Measurements from ENCODE around the gene POLR2F. TPM values are rescaled to one million over a fixed set of nuclear protein-coding genes. Genes with fewer than 3 reads are reported as not detected.

Gene POLR2F
- polyA plus RNA-seq, 1 donor from 2014 or later = 195 TPM

DNA sequence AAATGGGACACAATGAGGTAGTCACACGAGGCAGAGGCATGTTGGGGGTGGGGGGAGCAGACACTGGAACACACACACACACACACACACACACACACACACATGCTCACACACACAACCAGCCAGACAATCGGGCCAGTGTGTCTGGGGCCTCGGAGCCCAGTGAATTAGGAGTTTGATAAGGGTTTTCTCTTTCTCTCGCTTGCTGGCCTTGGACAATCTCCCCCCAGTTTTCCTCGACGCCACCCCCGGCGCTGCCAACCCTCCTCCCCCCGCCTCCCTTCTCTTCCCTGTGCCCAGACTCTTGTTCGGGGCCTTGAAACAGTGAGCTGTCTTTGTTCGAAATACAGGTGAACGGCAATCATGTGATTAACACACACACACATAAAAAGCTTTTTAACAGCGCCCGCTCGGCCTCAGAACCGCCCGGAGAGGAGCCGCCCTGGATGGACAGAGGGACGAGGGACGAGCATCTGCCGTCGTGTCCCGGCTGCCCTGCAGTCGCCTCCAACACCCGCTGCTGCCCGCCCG lies 32.3 kb downstream of the POLR2F start:
- Histone ChIP-seq H3K4me2 (ENCODE audit: low read length) (no peak overlapping the region), H2AFZ (ENCODE audit: low read depth, low read length) (no peak overlapping the region), H3K9me3 (ENCODE audit: low read length) (no peaks in the 10 kb centered on the region), H3K79me2 (replicated peaks; ENCODE audit: insufficient read depth, low read length) (no peaks in the 10 kb centered on the region), H3K27ac (ENCODE audit: low read length) (no peak overlapping the region), H3K4me3 (ENCODE audit: low read length) (no peak overlapping the region), H3K36me3 (ENCODE audit: insufficient read depth, low read length) (no peaks in the 10 kb centered on the region), H3F3A (ENCODE audit: insufficient read depth, low read length, poor library complexity, severe bottlenecking) (no peaks in the 10 kb centered on the region), H4K20me1 (ENCODE audit: insufficient read depth) (no peaks in the 10 kb centered on the region), H3K9ac (ENCODE audit: low read length) (no peak overlapping the region), H3K9me2 (ENCODE audit: insufficient read depth, low read length) (no peaks in the 10 kb centered on the region), H3K27me3 (ENCODE audit: insufficient read depth, low read depth, low read length) (peaks cover 4% of the 10 kb centered on the region)
- no peak for TF ChIP-seq SMC3 (conservative IDR thresholded peaks at IDR 0.05; ENCODE audit: poor library complexity)
- no peak for TF ChIP-seq EZH2 (IDR thresholded peaks at IDR 0.05; ENCODE audit: borderline replicate concordance, insufficient read depth, low read length, poor library complexity, severe bottlenecking)
- TF ChIP-seq, protein P1, sequence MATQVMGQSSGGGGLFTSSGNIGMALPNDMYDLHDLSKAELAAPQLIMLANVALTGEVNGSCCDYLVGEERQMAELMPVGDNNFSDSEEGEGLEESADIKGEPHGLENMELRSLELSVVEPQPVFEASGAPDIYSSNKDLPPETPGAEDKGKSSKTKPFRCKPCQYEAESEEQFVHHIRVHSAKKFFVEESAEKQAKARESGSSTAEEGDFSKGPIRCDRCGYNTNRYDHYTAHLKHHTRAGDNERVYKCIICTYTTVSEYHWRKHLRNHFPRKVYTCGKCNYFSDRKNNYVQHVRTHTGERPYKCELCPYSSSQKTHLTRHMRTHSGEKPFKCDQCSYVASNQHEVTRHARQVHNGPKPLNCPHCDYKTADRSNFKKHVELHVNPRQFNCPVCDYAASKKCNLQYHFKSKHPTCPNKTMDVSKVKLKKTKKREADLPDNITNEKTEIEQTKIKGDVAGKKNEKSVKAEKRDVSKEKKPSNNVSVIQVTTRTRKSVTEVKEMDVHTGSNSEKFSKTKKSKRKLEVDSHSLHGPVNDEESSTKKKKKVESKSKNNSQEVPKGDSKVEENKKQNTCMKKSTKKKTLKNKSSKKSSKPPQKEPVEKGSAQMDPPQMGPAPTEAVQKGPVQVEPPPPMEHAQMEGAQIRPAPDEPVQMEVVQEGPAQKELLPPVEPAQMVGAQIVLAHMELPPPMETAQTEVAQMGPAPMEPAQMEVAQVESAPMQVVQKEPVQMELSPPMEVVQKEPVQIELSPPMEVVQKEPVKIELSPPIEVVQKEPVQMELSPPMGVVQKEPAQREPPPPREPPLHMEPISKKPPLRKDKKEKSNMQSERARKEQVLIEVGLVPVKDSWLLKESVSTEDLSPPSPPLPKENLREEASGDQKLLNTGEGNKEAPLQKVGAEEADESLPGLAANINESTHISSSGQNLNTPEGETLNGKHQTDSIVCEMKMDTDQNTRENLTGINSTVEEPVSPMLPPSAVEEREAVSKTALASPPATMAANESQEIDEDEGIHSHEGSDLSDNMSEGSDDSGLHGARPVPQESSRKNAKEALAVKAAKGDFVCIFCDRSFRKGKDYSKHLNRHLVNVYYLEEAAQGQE (IDR thresholded peaks at IDR 0.05; ENCODE audit: borderline replicate concordance) = no peak
- TF ChIP-seq RAD21 (conservative IDR thresholded peaks at IDR 0.05) = no peak
- TF ChIP-seq POLR2AphosphoS5 (IDR thresholded peaks at IDR 0.05) = no peak
- no peak for TF ChIP-seq EP300 (conservative IDR thresholded peaks at IDR 0.05; ENCODE audit: poor library complexity, severe bottlenecking)
- TF ChIP-seq CTCF (IDR thresholded peaks at IDR 0.05; ENCODE audit: poor library complexity, severe bottlenecking) = no peak
- TF ChIP-seq TAF1 (IDR thresholded peaks at IDR 0.05; ENCODE audit: low read depth) = no peak
- no peak for TF ChIP-seq MXI1 (conservative IDR thresholded peaks at IDR 0.05; ENCODE audit: poor library complexity, severe bottlenecking)

GRCh38 chr22:37986371-37986770 lies 32.9 kb downstream of the POLR2F start:
- H3K27me3 ChIP-seq (ENCODE audit: insufficient read depth, low read depth, low read length) = peaks cover 4% of the 10 kb centered on the region
- no peaks in the 10 kb centered on the region for H4K20me1 ChIP-seq (ENCODE audit: insufficient read depth)
- no peak overlapping the region for H3K9ac ChIP-seq (ENCODE audit: low read length)
- no peak overlapping the region for H2AFZ ChIP-seq (ENCODE audit: low read depth, low read length)
- TF ChIP-seq TAF1 (IDR thresholded peaks at IDR 0.05; ENCODE audit: low read depth) (no peak), EP300 (conservative IDR thresholded peaks at IDR 0.05; ENCODE audit: poor library complexity, severe bottlenecking) (no peak), SMC3 (conservative IDR thresholded peaks at IDR 0.05; ENCODE audit: poor library complexity) (no peak), CTCF (IDR thresholded peaks at IDR 0.05; ENCODE audit: poor library complexity, severe bottlenecking) (no peak), MXI1 (conservative IDR thresholded peaks at IDR 0.05; ENCODE audit: poor library complexity, severe bottlenecking) (no peak), RAD21 (conservative IDR thresholded peaks at IDR 0.05) (no peak), EZH2 (IDR thresholded peaks at IDR 0.05; ENCODE audit: borderline replicate concordance, insufficient read depth, low read length, poor library complexity, severe bottlenecking) (no peak), POLR2AphosphoS5 (IDR thresholded peaks at IDR 0.05) (no peak)
- TF ChIP-seq, protein P1 (IDR thresholded peaks at IDR 0.05; ENCODE audit: borderline replicate concordance) = no peak
- H3K9me2 ChIP-seq (ENCODE audit: insufficient read depth, low read length) = no peaks in the 10 kb centered on the region
- no peak overlapping the region for H3K4me2 ChIP-seq (ENCODE audit: low read length)
- no peaks in the 10 kb centered on the region for H3F3A ChIP-seq (ENCODE audit: insufficient read depth, low read length, poor library complexity, severe bottlenecking)
- H3K36me3 ChIP-seq (ENCODE audit: insufficient read depth, low read length) = no peaks in the 10 kb centered on the region
- H3K79me2 ChIP-seq (replicated peaks; ENCODE audit: insufficient read depth, low read length) = no peaks in the 10 kb centered on the region
- no peak overlapping the region for H3K27ac ChIP-seq (ENCODE audit: low read length)
- H3K4me3 ChIP-seq (ENCODE audit: low read length) = no peak overlapping the region
- no peaks in the 10 kb centered on the region for H3K9me3 ChIP-seq (ENCODE audit: low read length)
